GM12801 (cell line): ENCODE results near the gene KIAA1671.

Source experiments
- CTCF ChIP-seq: IDR thresholded peaks from one replicate; pipeline ENCODE4 v1.5.1; 2011; ENCODE audit warnings: control low read depth; ENCODE audit not compliant: insufficient read length; ENCODE audit errors: extremely low read depth

Gene KIAA1671

GRCh38 chr22:25136953-25137576, 184.5 kb downstream of the KIAA1671 start:
- no peak for TF ChIP-seq CTCF

- TF ChIP-seq CTCF: no peak
These were observed 185.3 kb downstream of the KIAA1671 start for GRCh38 chr22:25137577-25138525.

GRCh38 chr22:25139062-25139461, 186.5 kb downstream of the KIAA1671 start:
- no peak for TF ChIP-seq CTCF

- no peak for TF ChIP-seq CTCF
These were observed 189.6 kb downstream of the KIAA1671 start for GRCh38 chr22:25142102-25142501.

- no peak for TF ChIP-seq CTCF
These were observed 190.9 kb downstream of the KIAA1671 start for GRCh38 chr22:25143156-25144076.

- TF ChIP-seq CTCF: no peak
These were observed 192.0 kb downstream of the KIAA1671 start for GRCh38 chr22:25144522-25144921.

- TF ChIP-seq CTCF: no peak
These were observed 193.8 kb downstream of the KIAA1671 start for GRCh38 chr22:25146307-25146706.
